WTC11 (cell line): Measurements from ENCODE around the gene RBM18. TPM values are rescaled to one million over a fixed set of nuclear protein-coding genes. Genes with fewer than 3 reads are reported as not detected.

Experiments used
- ATAC-seq: fragments of 200-7000 bp; cut with Tn5 transposase; 2 replicates; pipeline ENCODE4 v1.10.0; 2021; ENCODE audit warnings: mild to moderate bottlenecking, moderate library complexity
- CTCF ChIA-PET: fragments of 300-600 bp; sonication (Branson Sonifier 250); formaldehyde crosslinking; loops from one replicate; lab custom pipeline; 2021; ENCODE audit warnings: antibody characterized with exemption; lab: Charles Lee
- POLR2A ChIA-PET: fragments of 350-600 bp; sonication (Branson Sonifier 250); formaldehyde crosslinking; loops from one replicate; lab custom pipeline; 2021; ENCODE audit warnings: antibody characterized with exemption; lab: Charles Lee
- DNase-seq: peaks from one replicate; pipeline ENCODE4 v3.0.0; 2021; ENCODE audit warnings: low spot score
- H3K27ac Mint-ChIP-seq: 2 replicates; pipeline ENCODE4 v1.8.0; 2021; ENCODE audit warnings: mixed read lengths
- H3K27me3 Mint-ChIP-seq: 2 replicates; pipeline ENCODE4 v1.8.0; 2021; ENCODE audit warnings: low read depth, mild to moderate bottlenecking, moderate library complexity, mixed read lengths
- H3K36me3 Mint-ChIP-seq: 2 replicates; pipeline ENCODE4 v1.8.0; 2021; ENCODE audit warnings: mixed read lengths
- H3K4me1 Mint-ChIP-seq: 2 replicates; pipeline ENCODE4 v1.8.0; 2022; ENCODE audit warnings: mixed read lengths
- H3K4me3 Mint-ChIP-seq: 2 replicates; pipeline ENCODE4 v1.8.0; 2021; ENCODE audit warnings: mild to moderate bottlenecking, moderate library complexity, mixed read lengths
- H3K9me3 Mint-ChIP-seq: 2 replicates; pipeline ENCODE4 v1.8.0; 2021; ENCODE audit warnings: mixed read lengths
- AFF4 ChIP-seq: sonication (generic); formaldehyde crosslinking; IDR thresholded peaks from 2 replicates; pipeline ENCODE4 v1.8.1; 2023; ENCODE audit warnings: mild to moderate bottlenecking, missing genetic modification reagents, borderline replicate concordance
- AR ChIP-seq: fragments of 250-450 bp; sonication (Bioruptor Pico); IDR thresholded peaks from 2 replicates; pipeline ENCODE4 v1.9.0; 2021; ENCODE audit warnings: mild to moderate bottlenecking
- CREM ChIP-seq: sonication (generic); formaldehyde crosslinking; IDR thresholded peaks from 2 replicates; pipeline ENCODE4 v1.8.1; 2022; ENCODE audit warnings: mild to moderate bottlenecking, missing genetic modification reagents, moderate library complexity
- CTCF ChIP-seq: fragments of 200-600 bp; IDR thresholded peaks from 2 replicates; pipeline ENCODE4 v1.8.0; 2022; ENCODE audit warnings: antibody characterized with exemption
- IRF1 ChIP-seq: sonication (generic); formaldehyde crosslinking; IDR thresholded peaks from 2 replicates; pipeline ENCODE4 v1.8.0; 2023; ENCODE audit warnings: missing genetic modification reagents
- MAX ChIP-seq: sonication (generic); formaldehyde crosslinking; IDR thresholded peaks from 2 replicates; pipeline ENCODE4 v1.8.0; 2022; ENCODE audit warnings: mild to moderate bottlenecking, missing genetic modification reagents
- NFATC4 ChIP-seq: fragments of 250-450 bp; sonication (Bioruptor Pico); IDR thresholded peaks from 2 replicates; pipeline ENCODE4 v1.9.0; 2021; ENCODE audit warnings: mild to moderate bottlenecking
- NFYB ChIP-seq: sonication (generic); formaldehyde crosslinking; conservative IDR thresholded peaks from 2 replicates; pipeline ENCODE4 v1.8.0; 2022; ENCODE audit warnings: low read depth, missing genetic modification reagents
- SMAD3 ChIP-seq: sonication (generic); formaldehyde crosslinking; IDR thresholded peaks from 2 replicates; pipeline ENCODE4 v1.8.0; 2022; ENCODE audit warnings: missing genetic modification reagents, mild to moderate bottlenecking, borderline replicate concordance
- SMAD4 ChIP-seq: sonication (generic); formaldehyde crosslinking; IDR thresholded peaks from 2 replicates; pipeline ENCODE4 v1.8.0; 2022; ENCODE audit warnings: mild to moderate bottlenecking, missing genetic modification reagents
- TCF7 ChIP-seq: sonication (generic); formaldehyde crosslinking; IDR thresholded peaks from 2 replicates; pipeline ENCODE4 v1.8.0; 2022; ENCODE audit warnings: mild to moderate bottlenecking, low read depth, missing genetic modification reagents, moderate library complexity
- TEAD4 ChIP-seq: sonication (generic); formaldehyde crosslinking; IDR thresholded peaks from 2 replicates; pipeline ENCODE4 v1.8.0; 2022; ENCODE audit warnings: mild to moderate bottlenecking, missing genetic modification reagents
- ZNF121 ChIP-seq: sonication (generic); formaldehyde crosslinking; IDR thresholded peaks from 2 replicates; pipeline ENCODE4 v1.8.0; 2023; ENCODE audit warnings: missing genetic modification reagents
- ZNF138 ChIP-seq: sonication (generic); formaldehyde crosslinking; conservative IDR thresholded peaks from 2 replicates; pipeline ENCODE4 v1.8.1; 2022; ENCODE audit warnings: mild to moderate bottlenecking, moderate library complexity, missing genetic modification reagents
- ZNF263 ChIP-seq: sonication (generic); formaldehyde crosslinking; IDR thresholded peaks from 2 replicates; pipeline ENCODE4 v1.8.1; 2022; ENCODE audit warnings: low read depth, mild to moderate bottlenecking, moderate library complexity, missing genetic modification reagents
- ZNF425 ChIP-seq: fragments of 250-450 bp; sonication (Bioruptor Pico); conservative IDR thresholded peaks from 2 replicates; pipeline ENCODE4 v1.9.0; 2021; ENCODE audit warnings: mild to moderate bottlenecking
- total RNA-seq: library from RNA; stranded (reverse); gene quantifications from 3 replicates; pipeline ENCODE4 v1.2.3, GENCODE V29; 2021

Gene RBM18
- total RNA-seq, 1 experiment from 2014 or later: 11.4 TPM

- no peak for TF ChIP-seq AFF4 (CRISPR knock-in tag)
- TF ChIP-seq MAX: peak; percentile 99
- peak; percentile 27; the same call in 1 of the 2 replicates for TF ChIP-seq SMAD3
- TF ChIP-seq CREM (CRISPR knock-in tag): 0 out of 2 replicates have a peak, but pooled peaks have one; percentile 9
- TF ChIP-seq NFATC4 (CRISPR knock-in tag): no peak
- TF ChIP-seq IRF1 (CRISPR knock-in tag): peak; percentile 84; the same call in 1 of the 2 replicates
- TF ChIP-seq ZNF263: no peak
- no peak for TF ChIP-seq ZNF425 (CRISPR knock-in tag)
- TF ChIP-seq NFYB (CRISPR knock-in tag): peak; percentile 45; the same call in 1 of the 2 replicates
- TF ChIP-seq TEAD4 (CRISPR knock-in tag): 0 out of 2 replicates have a peak, but pooled peaks have one; percentile 12
- no peak for TF ChIP-seq ZNF138
- no peak; the same call in 1 of the 2 replicates for TF ChIP-seq ZNF121 (CRISPR knock-in tag)
- no peak for TF ChIP-seq SMAD4 (CRISPR knock-in tag)
Observed at GRCh38 chr9:122213589-122214413, 50.8 kb downstream of the RBM18 start (continued).

- Mint-ChIP-seq H3K4me1 (peaks cover 20% of the 10 kb centered on the region), H3K27ac (no peak overlapping the region), H3K27me3 (peaks cover 82% of the 10 kb centered on the region), H3K9me3 (no peaks in the 10 kb centered on the region), H3K4me3 (peak overlapping the region; percentile 43), H3K36me3 (no peaks in the 10 kb centered on the region)
- TF ChIP-seq CTCF (no peak), TCF7 (CRISPR knock-in tag) (no peak), AR (CRISPR knock-in tag) (no peak)
- no peak for ATAC-seq
- no peak for DNase-seq
- ChIA-PET POLR2A (interaction anchor here (0.8 kb wide), 1 partner anchor 52 kb away, joined by 5 read pairs; the partner anchor contains the start of genes MRRF and RBM18), CTCF (interaction anchor here (0.7 to 4.4 kb wide), 11 partner anchors 10 to 144 kb away, joined by 3 to 39 read pairs (median 4); partner anchors contain the start of genes MORN5, MRRF, NDUFA8 and RBM18)
Observed at GRCh38 chr9:122213102-122213588, 51.5 kb downstream of the RBM18 start.
